ENCODE data around the gene EPGN.

- TF ChIP-seq CTCF (IDR thresholded peaks at IDR 0.05) (no peak), POLR2AphosphoS5 (IDR thresholded peaks at IDR 0.05) (no peak)
These were observed 953 bp downstream of the EPGN start for GRCh38 chr4:74309223-74309622.

Measured in gastroesophageal sphincter (tissue), 3 donors.